K562 (cell line): ENCODE measurements around the gene BEND6. TPM values are rescaled to one million over a fixed set of nuclear protein-coding genes. Genes with fewer than 3 reads are reported as not detected.

Experiments used
- ATAC-seq: fragments of 200-7000 bp; cut with Tn5 transposase; 3 replicates; pipeline ENCODE4 v1.9.1; 2020; ENCODE audit warnings: moderate library complexity
- BruUV-seq: library from RNA; stranded (reverse); fragments of 400-500 nt; replicated peaks from 2 replicates; lab custom pipeline; 2021; lab: Mats Ljungman, UMichigan
- CTCF ChIA-PET: fragments of 300-600 bp; formaldehyde crosslinking; extraction: SDS; loops from one replicate; lab custom pipeline; 2021; ENCODE audit warnings: low intra/inter-chr PET ratio; lab: Yijun Ruan, JAX
- POLR2A ChIA-PET: fragments of 300-600, 350-650 bp; sonication (Branson Sonifier 250); formaldehyde crosslinking; extraction: SDS; loops from one replicate; lab custom pipeline; 2021; ENCODE audit warnings: antibody characterized with exemption, inconsistent platforms; lab: Yijun Ruan, JAX
- DNase-seq, 4 experiments: peaks; one replicate each; pipeline versions ENCODE4 v3.0.0 to v3.0.0-alpha.2; 2011 to 2018; ENCODE audit warnings: low spot score in 3 of 4, mixed read lengths in 3 of 4; ENCODE audit errors: extremely low read depth in 1 of 4
- FAIRE-seq: peaks from 2 replicates; lab custom pipeline; 2011; peaks lifted over from hg19 to GRCh38; lab: Jason Lieb, UNC
- H2AFZ ChIP-seq: 2 replicates; pipeline ENCODE4 v1.6.0; 2011; ENCODE audit warnings: low read depth, low read length, control low read depth, inconsistent platforms
- H3K27ac ChIP-seq: fragments of 200-600 bp; 3 replicates; pipeline ENCODE4 v1.8.0; 2011; ENCODE audit warnings: low read depth, mild to moderate bottlenecking, control low read depth, inconsistent platforms, low read length, moderate library complexity, mixed read lengths; ENCODE audit errors: extremely low read depth
- H3K27me3 ChIP-seq, 2 experiments: fragments of 300-600 bp in 1 of 2; 2 replicates in 1 of 2; 3 replicates in 1 of 2; pipeline versions ENCODE4 v1.6.0 to v1.8.0; 2011; ENCODE audit warnings: inconsistent platforms in 2 of 2, low read length in 2 of 2, mild to moderate bottlenecking in 1 of 2, mixed read lengths in 1 of 2, moderate library complexity in 1 of 2; ENCODE audit not compliant: control insufficient read depth in 2 of 2, insufficient read depth in 2 of 2
- H3K36me3 ChIP-seq: fragments of 300-600 bp; 3 replicates; pipeline ENCODE4 v1.8.0; 2011; ENCODE audit warnings: mild to moderate bottlenecking, low read length, inconsistent platforms; ENCODE audit not compliant: control insufficient read depth, insufficient read depth
- H3K4me1 ChIP-seq, 2 experiments: fragments of 200-600 bp in 1 of 2; replicated peaks in 1 of 2; 2 replicates in 1 of 2; 3 replicates in 1 of 2; pipeline versions ENCODE4 v1.5.1 to v1.8.0; 2011; ENCODE audit warnings: inconsistent platforms in 2 of 2, low read length in 2 of 2, mild to moderate bottlenecking in 1 of 2, mixed read lengths in 1 of 2, moderate library complexity in 1 of 2; ENCODE audit not compliant: control insufficient read depth in 2 of 2, insufficient read depth in 2 of 2
- H3K4me2 ChIP-seq: 2 replicates; pipeline ENCODE4 v1.6.1; 2011; ENCODE audit warnings: low read length, control low read depth, inconsistent platforms, mixed read lengths; ENCODE audit not compliant: insufficient read depth
- H3K4me3 ChIP-seq: fragments of 200-600 bp; sonication (generic), shearing (Covaris generic); 2 replicates; pipeline ENCODE4 v1.5.1; 2016; ENCODE audit warnings: control low read depth, inconsistent platforms
- H3K79me2 ChIP-seq: fragments of 200-600 bp; 3 replicates; pipeline ENCODE4 v1.8.0; 2011; ENCODE audit warnings: low read length, inconsistent platforms; ENCODE audit not compliant: control insufficient read depth, insufficient read depth
- H3K9ac ChIP-seq, 2 experiments: 2 replicates each; pipeline versions ENCODE4 v1.6.0 to v1.6.1; 2011; ENCODE audit warnings: low read depth in 2 of 2, low read length in 2 of 2, control low read depth in 1 of 2, inconsistent platforms in 1 of 2, mild to moderate bottlenecking in 1 of 2, mixed read lengths in 1 of 2; ENCODE audit not compliant: insufficient read depth in 1 of 2
- H3K9me1 ChIP-seq: one replicate; pipeline ENCODE4 v1.6.0; 2011; ENCODE audit warnings: inconsistent platforms, mild to moderate bottlenecking, low read length, moderate library complexity; ENCODE audit not compliant: control insufficient read depth, insufficient read depth
- H3K9me3 ChIP-seq: replicated peaks from 2 replicates; pipeline ENCODE4 v1.5.1; 2011; ENCODE audit warnings: low read depth, low read length, inconsistent platforms; ENCODE audit not compliant: control insufficient read depth, insufficient read depth
- H4K20me1 ChIP-seq: replicated peaks from 2 replicates; pipeline ENCODE4 v1.6.1; 2011; ENCODE audit warnings: low read length, inconsistent platforms, mixed read lengths; ENCODE audit not compliant: control insufficient read depth, insufficient read depth
- PHB2 ChIP-seq: fragments of 450-650 bp; IDR thresholded peaks from 2 replicates; pipeline ENCODE4 v1.6.1; 2017; ENCODE audit warnings: low read depth
- RAD51 ChIP-seq: fragments of 450-650 bp; IDR thresholded peaks from 2 replicates; pipeline ENCODE4 v1.7.1; 2016; ENCODE audit warnings: low read depth, mild to moderate bottlenecking, borderline replicate concordance
- WGBS: fragments of 100-300 bp; shearing (Covaris generic); methylation state at CpG from one replicate; pipeline ENCODE4 v1.1.6; 2016; ENCODE audit warnings: low coverage, mixed read lengths; ENCODE audit not compliant: insufficient coverage; ENCODE audit errors: missing lambda C conversion rate; 5-methylcytosine and 5-hydroxymethylcytosine counted together
- in situ Hi-C: fragments of 300-500 bp; cut with MboI; formaldehyde crosslinking; loops from 4 replicates; pipeline ENCODE4 v1.15.0; 2018; ENCODE audit warnings: inconsistent platforms, mixed read lengths
- intact Hi-C: fragments of 100-400 bp; cut with micrococcal nuclease; formaldehyde crosslinking; loops from 2 replicates; pipeline ENCODE4 v1.14.2; 2022
- polyA plus RNA-seq, 8 experiments: library from polyadenylated mRNA; depleted of rRNA in 4 of 8; stranded (reverse) in 5 of 8; unstranded in 3 of 8; fragments of >200 nt; fragmentation: Nextera tagmentation in 2 of 8; fragmentation: Illumina TruSeq in 1 of 8; extraction: Ambion mirVana in 2 of 8; extraction: Trizol in 1 of 8; gene quantifications; 2 replicates each; pipeline versions ENCODE4 v1.2.1 to v1.2.3, GENCODE V29; 2011 to 2014; ENCODE audit warnings: inconsistent platforms in 1 of 8, missing spikeins in 1 of 8
- total RNA-seq, 7 experiments: library from RNA; depleted of rRNA in 6 of 7; stranded (reverse); fragments of >200 nt in 6 of 7; fragmentation: Illumina TruSeq in 2 of 7; extraction: Trizol in 2 of 7; gene quantifications; 2 replicates each; pipeline versions ENCODE4 v1.2.1 to v1.2.3, GENCODE V29; 2011 to 2021; ENCODE audit warnings: low replicate concordance in 1 of 7
- TF ChIP-seq, protein P1 (sequence below): sonication (generic); formaldehyde crosslinking; IDR thresholded peaks from 2 replicates; pipeline ENCODE4 v1.5.0; 2020; ENCODE audit warnings: missing genetic modification reagents
- TF ChIP-seq, protein P2 (sequence below): sonication (generic); formaldehyde crosslinking; IDR thresholded peaks from 2 replicates; pipeline ENCODE4 v1.9.0; 2022; ENCODE audit warnings: mild to moderate bottlenecking, missing genetic modification reagents

The BEND6 gene
- total and polyA plus RNA-seq, 9 of the 15 experiments (the other 6 are each of a cell fraction or from before 2014, with no cell fraction given), result 0.37 to 4.0 (median 1.1) TPM

DNA sequence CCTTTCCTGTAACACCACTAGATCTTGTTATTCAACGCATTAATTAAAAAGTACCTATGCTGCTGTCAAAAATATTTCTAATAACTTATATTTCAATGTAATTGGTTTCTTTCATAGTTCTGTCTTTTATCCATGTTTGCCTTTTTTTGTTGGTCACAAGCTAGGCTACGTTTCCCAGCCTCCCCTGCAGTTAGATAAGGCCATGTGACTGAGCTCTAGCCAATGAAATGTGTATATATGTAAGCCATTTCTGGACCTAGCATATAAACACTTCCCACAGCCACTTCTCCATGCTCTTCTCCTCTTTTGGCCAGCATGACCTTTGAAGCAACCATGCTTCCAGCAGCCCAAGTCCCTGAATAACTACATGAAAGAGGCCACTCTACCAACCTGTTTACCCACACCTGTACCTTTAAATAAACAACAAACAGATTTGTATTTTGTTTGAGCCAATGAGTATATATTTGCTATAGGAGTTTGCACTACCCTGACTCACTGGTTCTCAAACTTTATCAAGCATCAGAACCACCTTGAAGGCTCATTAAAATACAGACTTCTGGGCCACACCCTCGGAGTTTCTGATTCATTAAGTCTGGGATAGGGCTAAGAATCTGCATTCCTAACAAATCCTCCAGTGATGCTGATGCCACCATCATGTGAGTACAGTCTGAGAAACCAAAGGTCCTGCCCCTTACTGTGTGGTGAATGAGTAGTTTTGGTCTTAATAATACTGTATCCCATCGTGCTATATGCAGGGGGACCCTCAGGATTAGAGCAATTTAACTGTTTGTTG, 45.6 kb upstream of the BEND6 start:
- DNase-seq (no peak), FAIRE-seq (peak; percentile 46), ATAC-seq (peak; percentile 36; the same call in 2 of the 3 replicates)
- Histone ChIP-seq H2AFZ (0 out of 2 replicates have a peak overlapping the region, but pooled peaks have one; percentile 10), H3K4me2 (no peak overlapping the region), H3K4me3 (no peak overlapping the region), H3K9ac (no peak overlapping the region), H3K36me3 (no peaks in the 10 kb centered on the region), H3K27me3 (no peaks in the 10 kb centered on the region), H3K79me2 (no peaks in the 10 kb centered on the region), H3K9me3 (no peaks in the 10 kb centered on the region), H3K9me1 (no peaks in the 10 kb centered on the region), H3K4me1 (peaks cover 0 to 14% of the 10 kb centered on the region in 2 experiments; a peak in 2 of 5 replicates), H3K27ac (no peak overlapping the region), H4K20me1 (no peaks in the 10 kb centered on the region)
- intact Hi-C loops (no loop called here), in situ Hi-C loops (loop anchor here (5.0 kb wide), 1 partner anchor 408 kb away; the partner anchor contains the start of gene PRIM2)
- BruUV-seq, result no TSS peak
- POLR2A ChIA-PET, result interaction anchor here (0.6 to 0.7 kb wide), 2 partner anchors 10 to 231 kb away, joined by 3 to 4 read pairs; no protein-coding TSS in a partner anchor
- TF ChIP-seq, protein P1, sequence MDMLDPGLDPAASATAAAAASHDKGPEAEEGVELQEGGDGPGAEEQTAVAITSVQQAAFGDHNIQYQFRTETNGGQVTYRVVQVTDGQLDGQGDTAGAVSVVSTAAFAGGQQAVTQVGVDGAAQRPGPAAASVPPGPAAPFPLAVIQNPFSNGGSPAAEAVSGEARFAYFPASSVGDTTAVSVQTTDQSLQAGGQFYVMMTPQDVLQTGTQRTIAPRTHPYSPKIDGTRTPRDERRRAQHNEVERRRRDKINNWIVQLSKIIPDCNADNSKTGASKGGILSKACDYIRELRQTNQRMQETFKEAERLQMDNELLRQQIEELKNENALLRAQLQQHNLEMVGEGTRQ (CRISPR knock-in tag), result peak; percentile 76
- TF ChIP-seq, protein P2, sequence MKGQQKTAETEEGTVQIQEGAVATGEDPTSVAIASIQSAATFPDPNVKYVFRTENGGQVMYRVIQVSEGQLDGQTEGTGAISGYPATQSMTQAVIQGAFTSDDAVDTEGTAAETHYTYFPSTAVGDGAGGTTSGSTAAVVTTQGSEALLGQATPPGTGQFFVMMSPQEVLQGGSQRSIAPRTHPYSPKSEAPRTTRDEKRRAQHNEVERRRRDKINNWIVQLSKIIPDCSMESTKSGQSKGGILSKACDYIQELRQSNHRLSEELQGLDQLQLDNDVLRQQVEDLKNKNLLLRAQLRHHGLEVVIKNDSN, result peak; percentile 58
- no peak for TF ChIP-seq PHB2
- TF ChIP-seq RAD51, result peak; percentile 54; the same call in 1 of the 2 replicates
- 40% methylated on average over 4 of the region's 4 CpGs for WGBS
- CTCF ChIA-PET, result no interaction called here
